GM21367 (cell line): ENCODE measurements around the gene PGA5.
"Not testable (repeated sequence)": the region's sequence is repeated elsewhere in the genome, so short reads cannot be mapped to it uniquely, and the experiment has no call there.

Experiments used
- ATAC-seq: cut with Tn5 transposase; IDR thresholded peaks from one replicate; pipeline ENCODE4 v1.9.1; 2021; ENCODE audit not compliant: unreplicated experiment

Gene PGA5

DNA sequence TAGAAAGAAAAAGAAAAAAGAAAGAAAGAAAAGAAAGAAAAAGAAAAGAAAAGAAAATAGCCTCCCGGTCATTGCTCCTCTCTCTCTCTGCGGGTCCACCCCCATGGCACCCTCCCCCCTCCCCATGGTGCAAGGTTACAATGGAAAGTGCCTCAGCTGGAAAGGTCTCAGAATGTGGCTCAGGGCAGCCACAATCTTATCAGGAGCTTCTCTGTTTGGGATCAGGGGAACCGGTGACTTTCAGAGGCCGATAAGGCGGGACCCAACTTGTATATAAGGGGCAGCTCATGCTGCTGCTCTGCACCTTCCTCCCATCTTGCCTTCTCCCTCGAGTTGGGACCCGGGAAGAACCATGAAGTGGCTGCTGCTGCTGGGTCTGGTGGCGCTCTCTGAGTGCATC lies at the start of gene PGA5:
PGA5 (plus strand) TSS at position 301 of the 400 bp plus-strand sequence; CDS start at position 353, 52 bp downstream.
- not testable (repeated sequence) for ATAC-seq

GRCh38 chr11:61193596-61193995 lies 47.4 kb upstream of the PGA5 start:
- no peak for ATAC-seq

DNA sequence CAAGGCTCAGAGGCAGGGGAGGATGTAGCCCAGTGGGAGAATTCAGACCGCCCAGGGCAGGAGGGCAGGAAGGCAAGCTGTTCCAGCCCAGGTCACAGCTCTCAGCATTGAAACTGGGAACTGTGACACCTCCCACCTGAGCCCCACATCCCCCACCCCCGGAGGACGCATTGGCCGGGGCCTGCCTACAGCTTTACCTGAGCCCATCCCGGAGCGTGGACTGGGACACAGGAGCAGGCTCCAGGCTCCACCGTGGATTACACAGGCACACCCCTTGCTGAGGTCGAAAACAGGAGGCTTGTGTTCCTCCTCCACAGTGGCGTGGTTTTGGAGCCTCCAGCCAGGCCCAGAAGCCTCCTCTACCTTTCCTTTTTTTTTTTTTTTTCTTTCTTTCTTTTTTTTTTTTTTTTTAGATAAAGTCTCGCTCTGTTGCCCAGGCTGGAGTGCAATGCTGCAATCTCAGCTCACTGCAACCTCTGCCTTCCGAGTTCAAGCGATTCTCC lies 46.8 kb upstream of the PGA5 start:
- ATAC-seq: no peak

DNA sequence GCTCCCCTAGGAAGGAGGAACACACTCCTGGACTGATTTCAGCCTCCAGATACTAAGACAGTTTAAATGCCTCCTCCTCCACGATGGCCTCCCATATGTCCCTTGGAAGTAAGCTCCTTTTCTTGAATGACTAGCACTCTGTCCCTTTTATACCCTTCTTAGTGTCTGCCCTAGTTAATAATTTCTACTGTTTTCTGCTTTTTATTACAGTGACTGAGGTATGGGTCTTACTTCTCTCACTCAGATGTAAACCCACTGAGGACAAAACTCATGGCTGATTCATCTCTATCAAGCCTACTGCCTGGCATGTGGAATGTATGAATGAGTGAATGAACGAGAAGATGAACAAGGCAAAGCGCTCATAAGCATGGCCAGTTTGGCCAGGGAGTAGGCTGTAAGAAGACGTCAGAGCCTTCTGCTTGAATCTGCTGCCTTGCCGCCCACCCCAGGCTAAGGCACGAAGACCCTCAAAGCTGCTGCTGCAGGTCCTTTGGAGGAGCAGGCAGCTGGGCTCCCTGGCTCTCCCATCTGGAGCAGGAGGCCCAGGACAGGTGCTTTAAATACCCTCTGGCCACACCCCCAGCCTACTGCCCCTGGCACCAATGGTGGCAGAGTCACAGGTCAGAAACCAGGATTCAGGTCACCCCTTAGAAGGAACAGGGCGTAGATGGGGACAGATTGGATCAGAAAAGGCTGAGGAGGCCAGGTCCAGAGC lies 45.8 kb upstream of the PGA5 start:
- ATAC-seq: no peak

DNA sequence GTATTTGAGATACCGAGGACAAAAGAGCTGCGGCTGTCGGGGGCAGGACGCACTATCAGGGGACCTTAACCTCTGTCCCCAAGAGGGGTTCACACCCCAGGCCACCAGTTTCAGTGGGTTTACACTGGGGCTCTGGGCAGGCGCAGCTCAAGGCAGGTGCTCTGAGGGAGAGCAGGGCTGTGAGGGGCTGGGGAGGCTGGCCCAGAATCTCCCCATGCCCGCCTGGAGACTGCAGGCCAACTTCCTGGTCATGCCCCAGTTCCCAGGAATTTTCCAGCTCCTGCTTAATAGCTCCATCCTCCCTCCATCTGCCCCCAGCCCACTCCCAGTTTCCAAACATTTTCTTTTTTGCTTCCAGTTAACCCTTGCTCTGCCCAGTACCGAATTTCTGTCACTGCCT lies 45.3 kb upstream of the PGA5 start:
- ATAC-seq: no peak

DNA sequence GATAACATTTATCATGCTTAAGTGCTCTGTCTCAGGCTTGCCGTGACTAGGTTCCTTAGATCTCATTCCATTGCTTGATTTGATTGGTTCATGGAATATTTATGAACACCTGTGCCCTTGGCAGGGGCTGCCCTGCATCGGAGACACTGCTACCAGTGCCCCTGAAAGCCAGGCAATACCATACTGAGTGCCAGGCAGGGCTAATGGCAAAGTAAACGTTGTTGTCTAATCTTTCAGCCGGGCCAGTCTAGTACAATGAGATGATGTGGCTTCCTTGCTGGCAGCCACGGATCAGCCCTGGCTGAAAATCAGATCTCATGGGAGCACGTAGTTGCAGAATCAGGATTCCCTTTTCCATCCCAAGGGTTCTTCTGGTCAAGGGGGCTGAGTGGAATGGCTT lies 42.6 kb upstream of the PGA5 start:
- ATAC-seq: no peak

DNA sequence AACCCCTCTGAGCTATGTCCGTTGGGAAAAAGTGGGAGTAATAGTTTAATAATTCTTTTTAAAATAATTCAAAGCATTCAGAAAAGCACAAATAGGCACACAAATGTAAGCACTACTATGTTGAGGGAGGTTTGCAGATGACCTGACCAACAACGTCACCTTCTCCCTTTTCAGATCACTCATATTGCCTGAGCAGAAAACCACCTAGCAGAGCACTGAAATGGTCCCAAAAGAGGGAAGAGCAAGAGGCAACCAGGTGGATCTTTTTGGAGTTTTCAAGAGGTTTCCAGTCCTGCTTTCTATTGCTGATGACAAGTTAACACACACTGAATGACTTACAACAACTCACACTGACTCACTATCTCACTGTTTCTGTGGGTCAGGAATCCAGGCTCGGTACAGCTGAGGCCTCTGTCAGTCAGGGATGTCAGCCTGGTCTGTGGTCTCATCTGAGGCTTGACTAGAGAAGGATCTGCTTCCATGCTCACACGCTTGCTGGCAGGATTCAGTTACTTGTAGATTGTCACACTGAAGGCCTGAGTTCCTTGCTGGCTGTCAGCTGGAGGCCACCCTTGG lies 41.9 kb upstream of the PGA5 start:
- no peak for ATAC-seq

GRCh38 chr11:61201476-61201875 lies 39.5 kb upstream of the PGA5 start:
- ATAC-seq: no peak

- ATAC-seq: not testable (repeated sequence)
These were observed 37.8 kb upstream of the PGA5 start, which contains the start of gene PGA3 for GRCh38 chr11:61202950-61203746. Gene PGA3 (plus strand): TSS chr11:61203515. CDS start chr11:61203565, 50 bp downstream.

DNA sequence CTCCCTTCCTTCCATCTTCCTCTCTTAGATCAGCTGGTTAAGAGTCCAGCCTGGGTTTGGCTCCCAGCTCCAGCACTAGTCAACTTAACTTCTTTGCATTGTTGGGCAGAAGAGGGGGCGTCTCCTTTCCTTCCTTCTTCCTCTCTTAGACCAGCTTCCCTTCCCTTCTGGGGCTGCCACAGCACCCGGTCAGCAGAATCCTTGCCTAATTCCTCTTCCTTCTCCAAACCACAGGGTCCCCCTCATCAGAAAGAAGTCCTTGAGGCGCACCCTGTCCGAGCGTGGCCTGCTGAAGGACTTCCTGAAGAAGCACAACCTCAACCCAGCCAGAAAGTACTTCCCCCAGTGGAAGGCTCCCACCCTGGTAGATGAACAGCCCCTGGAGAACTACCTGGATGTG lies 37.1 kb upstream of the PGA5 start:
- not testable (repeated sequence) for ATAC-seq

DNA sequence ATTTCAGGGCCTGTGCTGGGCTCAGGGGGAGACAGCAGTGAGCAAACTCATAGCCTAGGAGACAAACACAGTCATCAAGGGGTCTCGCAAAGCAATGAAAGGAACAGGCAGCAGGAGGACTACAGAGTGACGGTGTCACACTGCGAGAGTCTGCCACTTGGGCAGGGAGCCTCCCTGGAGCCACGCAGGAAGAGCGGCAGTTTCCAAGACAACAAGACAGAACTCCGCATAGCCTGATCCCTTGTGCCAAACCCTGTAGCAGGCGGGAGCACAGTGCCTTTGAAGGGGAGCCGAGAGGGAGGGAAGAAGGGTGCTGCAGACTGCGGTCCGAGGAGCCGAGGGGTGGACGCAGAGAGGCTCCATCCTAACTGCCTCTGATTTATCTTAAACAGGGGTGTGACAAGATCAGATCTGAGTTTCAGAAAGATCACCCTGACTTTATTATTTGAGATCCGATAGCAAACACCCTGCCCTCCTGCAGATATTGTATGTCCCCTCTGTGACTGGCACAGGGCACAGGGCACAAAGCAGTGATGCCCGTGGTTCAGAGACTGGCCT lies 36.4 kb upstream of the PGA5 start:
- not testable (repeated sequence) for ATAC-seq

DNA sequence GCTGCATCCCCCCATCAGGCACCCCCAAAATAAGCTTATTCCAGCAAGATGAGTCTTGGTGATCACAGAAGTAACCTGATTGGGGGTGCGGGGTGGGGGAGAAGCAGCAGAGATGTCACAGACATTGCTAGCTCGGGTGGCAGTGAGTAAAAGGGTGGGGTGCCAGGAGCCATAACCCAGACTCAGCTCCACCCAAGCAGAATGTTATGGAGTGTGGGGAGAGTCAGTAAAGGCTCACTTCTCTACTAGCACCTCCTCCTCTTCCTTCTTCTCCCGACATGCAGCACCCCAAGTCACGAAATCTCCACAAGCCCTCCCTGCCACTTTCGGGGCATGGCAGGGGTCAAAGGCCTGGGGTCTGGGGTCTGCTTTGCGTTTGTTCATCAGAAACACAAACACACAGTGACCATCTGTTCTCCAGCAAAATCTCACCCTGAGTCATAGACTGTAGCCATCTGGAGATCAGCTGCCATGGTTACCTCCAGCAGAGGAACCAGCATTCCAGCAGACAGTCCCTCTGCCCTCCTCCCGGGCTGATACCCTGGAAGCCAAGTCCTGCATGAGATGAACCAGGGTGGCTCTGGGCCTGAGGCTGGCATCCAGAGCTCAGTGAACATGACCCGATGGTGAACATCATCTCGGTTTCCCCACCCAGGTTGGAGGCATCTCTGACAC lies 33.2 kb upstream of the PGA5 start:
- ATAC-seq: not testable (repeated sequence)

- not testable (repeated sequence) for ATAC-seq
These were observed 30.3 kb upstream of the PGA5 start for GRCh38 chr11:61210629-61211028.

- not testable (repeated sequence) for ATAC-seq
These were observed 29.5 kb upstream of the PGA5 start for GRCh38 chr11:61211327-61211952.

DNA sequence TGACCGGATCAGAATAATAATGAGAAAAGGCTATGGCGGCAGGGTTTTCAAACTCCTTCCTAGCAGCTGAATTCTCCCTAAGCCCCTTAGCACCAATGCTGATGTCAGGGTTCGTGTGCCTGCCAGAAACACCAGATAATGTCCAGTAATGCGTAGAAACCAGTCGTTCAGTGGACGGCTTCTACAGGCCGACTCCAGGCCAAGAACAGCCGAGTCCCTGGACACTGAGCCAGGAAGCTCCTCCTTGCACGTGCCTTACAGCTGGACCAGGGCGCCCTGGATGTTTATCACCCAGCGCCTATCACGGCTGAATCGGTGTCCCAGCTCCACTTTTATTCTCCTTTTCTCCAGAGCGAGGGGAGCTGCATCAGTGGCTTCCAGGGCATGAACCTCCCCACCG lies 28.8 kb upstream of the PGA5 start:
- not testable (repeated sequence) for ATAC-seq

GRCh38 chr11:61213711-61214324 lies 27.2 kb upstream of the PGA5 start:
- not testable (repeated sequence) for ATAC-seq

DNA sequence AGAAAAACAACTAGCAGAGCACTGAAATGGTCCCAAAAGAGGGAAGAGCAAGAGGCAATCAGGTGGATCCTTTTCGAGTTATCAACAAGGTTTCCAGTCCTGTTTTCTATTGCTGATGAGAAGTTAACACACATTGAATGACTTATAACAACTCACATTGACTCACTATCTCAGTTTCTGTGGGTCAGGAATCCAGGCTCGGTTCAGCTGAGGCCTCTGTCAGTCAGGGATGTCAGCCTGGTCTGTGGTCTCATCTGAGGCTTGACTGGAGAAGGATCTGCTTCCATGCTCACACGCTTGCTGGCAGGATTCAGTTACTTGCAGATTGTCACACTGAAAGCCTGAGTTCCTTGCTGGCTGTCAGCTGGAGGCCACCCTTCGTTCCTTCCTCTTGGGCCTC lies 22.7 kb upstream of the PGA5 start:
- ATAC-seq: not testable (repeated sequence)

GRCh38 chr11:61219016-61219415 lies 22.0 kb upstream of the PGA5 start:
- not testable (repeated sequence) for ATAC-seq

- ATAC-seq: not testable (repeated sequence)
These were observed 18.9 kb upstream of the PGA5 start, which contains the start of gene PGA4 for GRCh38 chr11:61222047-61222446. Gene PGA4 (plus strand): TSS chr11:61222347. CDS start chr11:61222401, 54 bp downstream.

- ATAC-seq: not testable (repeated sequence)
These were observed 18.3 kb upstream of the PGA5 start for GRCh38 chr11:61222692-61223091.
